ENCODE results near the gene IFRD2. TPM values are rescaled to one million over a fixed set of nuclear protein-coding genes. Genes with fewer than 3 reads are reported as not detected.

Gene IFRD2
- polyA plus RNA-seq, 1 experiment = 19.3 TPM

- Histone ChIP-seq H3K9me3 (ENCODE audit: control insufficient read depth, insufficient read depth, low read length) (no peaks in the 10 kb centered on the region; the same call in 1 of the 2 replicates), H3K27me3 (ENCODE audit: control insufficient read depth, insufficient read depth, low read length) (no peaks in the 10 kb centered on the region), H3K27ac (ENCODE audit: low read depth, low read length) (peak overlapping the region; percentile 61), H3K4me3 (ENCODE audit: low read depth, low read length) (no peak overlapping the region)
- no peak for TF ChIP-seq CTCF (IDR thresholded peaks at IDR 0.05; ENCODE audit: low read depth, low read length)
- DNase-seq (ENCODE audit: low read depth, low spot score) = no peak
- CTCF ChIA-PET = interaction anchor here (0.6 kb wide), 1 partner anchor 28 kb away, joined by 3 read pairs; no protein-coding TSS in a partner anchor
- POLR2A ChIA-PET = interaction anchor here (0.8 to 2.1 kb wide), 2 partner anchors 12 to 44 kb away, joined by 4 to 7 read pairs; no protein-coding TSS in a partner anchor
Observed at GRCh38 chr3:50293079-50293801, 1.0 kb upstream of the IFRD2 start.

- TF ChIP-seq CTCF (IDR thresholded peaks at IDR 0.05; ENCODE audit: low read depth, low read length) = no peak
- Histone ChIP-seq H3K4me3 (ENCODE audit: low read depth, low read length) (no peak overlapping the region), H3K27ac (ENCODE audit: low read depth, low read length) (no peak overlapping the region), H3K27me3 (ENCODE audit: control insufficient read depth, insufficient read depth, low read length) (no peaks in the 10 kb centered on the region), H3K9me3 (ENCODE audit: control insufficient read depth, insufficient read depth, low read length) (no peaks in the 10 kb centered on the region; the same call in 1 of the 2 replicates)
- DNase-seq (ENCODE audit: low read depth, low spot score) = no peak
- ChIA-PET POLR2A (no interaction called here), CTCF (no interaction called here)
Observed at GRCh38 chr3:50290161-50290641, 2.0 kb downstream of the IFRD2 start.

GRCh38 chr3:50289130-50289529 lies 3.1 kb downstream of the IFRD2 start:
- Histone ChIP-seq H3K4me3 (ENCODE audit: low read depth, low read length) (no peak overlapping the region), H3K27me3 (ENCODE audit: control insufficient read depth, insufficient read depth, low read length) (no peaks in the 10 kb centered on the region), H3K9me3 (ENCODE audit: control insufficient read depth, insufficient read depth, low read length) (no peaks in the 10 kb centered on the region; the same call in 1 of the 2 replicates), H3K27ac (ENCODE audit: low read depth, low read length) (no peak overlapping the region)
- CTCF ChIA-PET = interaction anchor here (0.8 kb wide), 1 partner anchor 18 kb away, joined by 3 read pairs; no protein-coding TSS in a partner anchor
- POLR2A ChIA-PET = interaction anchor here (0.8 kb wide), 1 partner anchor 62 kb away, joined by 4 read pairs; no protein-coding TSS in a partner anchor
- DNase-seq (ENCODE audit: low read depth, low spot score) = no peak
- TF ChIP-seq CTCF (IDR thresholded peaks at IDR 0.05; ENCODE audit: low read depth, low read length) = no peak

- no peak for DNase-seq (ENCODE audit: low read depth, low spot score)
- ChIA-PET POLR2A (interaction anchor here (0.8 to 0.9 kb wide), 2 partner anchors 10 to 62 kb away, joined by 3 to 4 read pairs; no protein-coding TSS in a partner anchor), CTCF (interaction anchor here (0.8 kb wide), 1 partner anchor 17 kb away, joined by 3 read pairs; no protein-coding TSS in a partner anchor)
- Histone ChIP-seq H3K9me3 (ENCODE audit: control insufficient read depth, insufficient read depth, low read length) (no peaks in the 10 kb centered on the region; the same call in 1 of the 2 replicates), H3K27me3 (ENCODE audit: control insufficient read depth, insufficient read depth, low read length) (no peaks in the 10 kb centered on the region), H3K27ac (ENCODE audit: low read depth, low read length) (no peak overlapping the region), H3K4me3 (ENCODE audit: low read depth, low read length) (no peak overlapping the region)
- TF ChIP-seq CTCF (IDR thresholded peaks at IDR 0.05; ENCODE audit: low read depth, low read length) = no peak
Observed at GRCh38 chr3:50288387-50289007, 3.7 kb downstream of the IFRD2 start.
